Measurements from ENCODE around the gene SLC4A7. TPM values are rescaled to one million over a fixed set of nuclear protein-coding genes. Genes with fewer than 3 reads are reported as not detected.

Gene SLC4A7
- total and polyA plus RNA-seq, 9 of the 15 experiments (the other 6 are each of a cell fraction or from before 2014, with no cell fraction given), result 1.7 to 13.6 (median 8.0) TPM

DNA sequence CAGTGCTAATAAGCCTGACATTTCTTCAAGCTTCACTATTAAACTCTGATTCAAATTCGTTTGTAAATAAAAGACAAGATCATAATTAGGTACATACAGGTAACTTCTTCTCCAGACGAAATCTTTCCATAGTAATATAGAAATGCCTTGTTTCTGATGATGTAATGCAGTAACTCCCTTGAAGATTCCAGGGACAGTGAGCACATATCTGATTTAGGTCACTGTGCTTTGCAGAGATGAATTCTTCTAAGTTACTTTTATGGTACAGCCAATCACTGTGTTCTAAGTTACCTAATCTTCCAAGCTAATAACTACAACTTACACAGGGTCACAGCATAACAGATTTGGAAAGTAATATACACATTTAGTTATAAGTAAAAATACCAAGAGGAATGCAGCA is 27.6 kb downstream of the SLC4A7 start:
- Histone ChIP-seq H3K4me3 (no peak overlapping the region), H3K4me2 (ENCODE audit: insufficient read depth, low read length) (no peak overlapping the region), H3K9me3 (replicated peaks; ENCODE audit: control insufficient read depth, insufficient read depth, low read depth, low read length) (no peaks in the 10 kb centered on the region), H3K9ac (ENCODE audit: insufficient read depth in 1 of 2, low read depth in 2 of 2, low read length in 2 of 2) (no peak overlapping the region), H3K9me1 (ENCODE audit: control insufficient read depth, insufficient read depth, low read length) (no peaks in the 10 kb centered on the region), H3K79me2 (ENCODE audit: control insufficient read depth, insufficient read depth, low read length) (no peaks in the 10 kb centered on the region), H3K27me3 (ENCODE audit: control insufficient read depth in 2 of 2, insufficient read depth in 2 of 2, low read length in 2 of 2) (no peaks in the 10 kb centered on the region), H4K20me1 (replicated peaks; ENCODE audit: control insufficient read depth, insufficient read depth, low read length) (no peaks in the 10 kb centered on the region), H2AFZ (ENCODE audit: low read depth, low read length) (no peak overlapping the region), H3K27ac (ENCODE audit: extremely low read depth, low read depth, low read length) (no peak overlapping the region), H3K36me3 (ENCODE audit: control insufficient read depth, insufficient read depth, low read length) (no peaks in the 10 kb centered on the region), H3K4me1 (replicated peaks in 1 of 2; ENCODE audit: control insufficient read depth in 2 of 2, insufficient read depth in 2 of 2, low read length in 2 of 2) (no peaks in the 10 kb centered on the region)
- no TSS peak for BruUV-seq (replicated peaks)
- 7% methylated on average over 2 of the region's 2 CpGs for WGBS (ENCODE audit: insufficient coverage, low coverage, missing lambda C conversion rate)
- ATAC-seq, result no peak
- no peak for TF ChIP-seq SRSF3 (IDR thresholded peaks at IDR 0.05; ENCODE audit: insufficient read depth, low read length)
- TF ChIP-seq SREBF1 (IDR thresholded peaks at IDR 0.05; ENCODE audit: borderline replicate concordance, low read depth, low read length), result no peak
- no peak for TF ChIP-seq MIER1 (IDR thresholded peaks at IDR 0.05; ENCODE audit: low read depth)
- TF ChIP-seq PYGO2 (tag; IDR thresholded peaks at IDR 0.05), result no peak
- TF ChIP-seq, protein P1, sequence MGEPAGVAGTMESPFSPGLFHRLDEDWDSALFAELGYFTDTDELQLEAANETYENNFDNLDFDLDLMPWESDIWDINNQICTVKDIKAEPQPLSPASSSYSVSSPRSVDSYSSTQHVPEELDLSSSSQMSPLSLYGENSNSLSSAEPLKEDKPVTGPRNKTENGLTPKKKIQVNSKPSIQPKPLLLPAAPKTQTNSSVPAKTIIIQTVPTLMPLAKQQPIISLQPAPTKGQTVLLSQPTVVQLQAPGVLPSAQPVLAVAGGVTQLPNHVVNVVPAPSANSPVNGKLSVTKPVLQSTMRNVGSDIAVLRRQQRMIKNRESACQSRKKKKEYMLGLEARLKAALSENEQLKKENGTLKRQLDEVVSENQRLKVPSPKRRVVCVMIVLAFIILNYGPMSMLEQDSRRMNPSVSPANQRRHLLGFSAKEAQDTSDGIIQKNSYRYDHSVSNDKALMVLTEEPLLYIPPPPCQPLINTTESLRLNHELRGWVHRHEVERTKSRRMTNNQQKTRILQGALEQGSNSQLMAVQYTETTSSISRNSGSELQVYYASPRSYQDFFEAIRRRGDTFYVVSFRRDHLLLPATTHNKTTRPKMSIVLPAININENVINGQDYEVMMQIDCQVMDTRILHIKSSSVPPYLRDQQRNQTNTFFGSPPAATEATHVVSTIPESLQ (CRISPR knock-in tag; IDR thresholded peaks at IDR 0.05), result no peak
- TF ChIP-seq, protein P2, sequence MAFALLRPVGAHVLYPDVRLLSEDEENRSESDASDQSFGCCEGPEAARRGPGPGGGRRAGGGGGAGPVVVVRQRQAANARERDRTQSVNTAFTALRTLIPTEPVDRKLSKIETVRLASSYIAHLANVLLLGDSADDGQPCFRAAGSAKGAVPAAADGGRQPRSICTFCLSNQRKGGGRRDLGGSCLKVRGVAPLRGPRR (CRISPR knock-in tag; IDR thresholded peaks at IDR 0.05), result no peak
- TF ChIP-seq ZFP1 (CRISPR knock-in tag; IDR thresholded peaks at IDR 0.05), result no peak
- no peak for TF ChIP-seq MYNN (IDR thresholded peaks at IDR 0.05)
- no peak for TF ChIP-seq MYNN (CRISPR knock-in tag; IDR thresholded peaks at IDR 0.05)
- no peak for TF ChIP-seq NCOA4 (IDR thresholded peaks at IDR 0.05; ENCODE audit: partially characterized antibody)
- TF ChIP-seq THRA (IDR thresholded peaks at IDR 0.05), result no peak
- TF ChIP-seq MCM2 (IDR thresholded peaks at IDR 0.05; ENCODE audit: low read depth), result no peak
- no peak for TF ChIP-seq ARNT (IDR thresholded peaks at IDR 0.05)
- TF ChIP-seq ETS2 (tag; IDR thresholded peaks at IDR 0.05; ENCODE audit: borderline replicate concordance, poor library complexity, severe bottlenecking), result no peak
- intact Hi-C loops (cut with micrococcal nuclease) (no loop called here), in situ Hi-C loops (cut with MboI) (no loop called here)
- no peak for FAIRE-seq
- ChIA-PET POLR2A (no interaction called here), CTCF (ENCODE audit: low intra/inter-chr PET ratio) (no interaction called here)
- no peak for DNase-seq (ENCODE audit: extremely low read depth in 1 of 4, low spot score in 3 of 4)
